SHP77 treated with DMSO at 0.1 percent for 48 hours (cell line): Measurements from ENCODE around the gene PRR15L.
"Not testable (repeated sequence)": the region's sequence is repeated elsewhere in the genome, so short reads cannot be mapped to it uniquely, and the experiment has no call there.

Experiments used
- DNase-seq: peaks from one replicate; lab custom pipeline; 2025; lab: John Stamatoyannopoulos, UW

The PRR15L gene

GRCh38 chr17:47935468-47935867, 22.2 kb downstream of the PRR15L start:
- not testable (repeated sequence) for DNase-seq

DNA sequence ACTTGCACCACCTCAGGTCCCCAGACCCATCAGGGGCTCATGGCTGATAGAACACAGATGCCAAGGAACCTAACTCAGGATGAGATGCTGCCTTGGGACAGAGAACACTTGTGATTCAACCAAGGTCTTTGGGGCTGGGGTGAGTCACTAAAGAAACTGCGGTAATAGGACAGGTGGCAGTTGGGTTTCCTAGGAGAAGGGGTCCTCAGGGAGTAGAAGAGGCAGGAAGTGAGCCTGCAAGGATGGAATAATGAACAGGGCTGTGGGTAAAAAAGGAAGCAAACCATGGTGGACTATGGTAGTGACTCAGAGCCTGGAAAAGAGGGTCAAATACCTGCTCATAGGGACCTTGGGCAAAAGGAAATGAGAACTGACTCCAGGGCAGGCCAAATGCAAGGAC, 22.8 kb downstream of the PRR15L start:
- DNase-seq = no peak

DNA sequence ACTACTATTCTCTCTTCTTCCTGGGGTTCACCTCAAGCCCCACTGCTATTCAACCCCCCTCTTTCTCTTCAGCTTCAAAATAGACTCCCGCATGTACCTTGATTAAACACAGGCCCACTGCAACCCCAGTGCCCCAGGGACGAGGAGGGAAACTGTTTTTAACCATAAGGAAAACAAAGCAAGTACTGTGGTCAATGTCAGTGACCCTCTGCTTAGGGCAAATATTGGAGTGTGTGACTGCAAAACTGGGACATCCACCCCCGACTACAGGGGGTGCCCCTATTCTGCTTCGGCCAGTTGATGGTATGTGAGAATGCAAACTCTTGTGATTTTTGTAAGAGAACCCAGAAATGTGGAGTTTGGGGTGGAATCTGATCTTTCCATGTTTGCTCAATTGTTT, 25.8 kb downstream of the PRR15L start:
- DNase-seq = no peak

- no peak for DNase-seq
Measured at GRCh38 chr17:47929218-47930000, 28.3 kb downstream of the PRR15L start.

GRCh38 chr17:47928415-47928814, 29.3 kb downstream of the PRR15L start:
- no peak for DNase-seq

- DNase-seq = no peak
Measured at GRCh38 chr17:47927821-47928400, 29.8 kb downstream of the PRR15L start.

DNA sequence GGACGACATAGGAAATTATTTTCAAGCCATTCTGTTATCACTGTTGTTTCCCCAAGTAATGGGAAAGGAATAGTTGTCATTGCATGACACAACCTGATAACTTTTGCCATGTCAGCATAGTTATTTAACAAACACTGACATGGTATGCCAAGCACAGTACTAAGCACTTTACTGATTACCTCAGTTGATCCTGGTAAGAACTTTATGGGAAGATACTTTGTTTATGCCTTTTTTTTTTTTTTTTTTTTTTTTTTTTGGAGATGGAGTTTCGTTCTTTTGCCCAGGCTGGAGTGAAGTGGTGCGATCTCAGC, 32.0 kb downstream of the PRR15L start:
- no peak for DNase-seq

DNA sequence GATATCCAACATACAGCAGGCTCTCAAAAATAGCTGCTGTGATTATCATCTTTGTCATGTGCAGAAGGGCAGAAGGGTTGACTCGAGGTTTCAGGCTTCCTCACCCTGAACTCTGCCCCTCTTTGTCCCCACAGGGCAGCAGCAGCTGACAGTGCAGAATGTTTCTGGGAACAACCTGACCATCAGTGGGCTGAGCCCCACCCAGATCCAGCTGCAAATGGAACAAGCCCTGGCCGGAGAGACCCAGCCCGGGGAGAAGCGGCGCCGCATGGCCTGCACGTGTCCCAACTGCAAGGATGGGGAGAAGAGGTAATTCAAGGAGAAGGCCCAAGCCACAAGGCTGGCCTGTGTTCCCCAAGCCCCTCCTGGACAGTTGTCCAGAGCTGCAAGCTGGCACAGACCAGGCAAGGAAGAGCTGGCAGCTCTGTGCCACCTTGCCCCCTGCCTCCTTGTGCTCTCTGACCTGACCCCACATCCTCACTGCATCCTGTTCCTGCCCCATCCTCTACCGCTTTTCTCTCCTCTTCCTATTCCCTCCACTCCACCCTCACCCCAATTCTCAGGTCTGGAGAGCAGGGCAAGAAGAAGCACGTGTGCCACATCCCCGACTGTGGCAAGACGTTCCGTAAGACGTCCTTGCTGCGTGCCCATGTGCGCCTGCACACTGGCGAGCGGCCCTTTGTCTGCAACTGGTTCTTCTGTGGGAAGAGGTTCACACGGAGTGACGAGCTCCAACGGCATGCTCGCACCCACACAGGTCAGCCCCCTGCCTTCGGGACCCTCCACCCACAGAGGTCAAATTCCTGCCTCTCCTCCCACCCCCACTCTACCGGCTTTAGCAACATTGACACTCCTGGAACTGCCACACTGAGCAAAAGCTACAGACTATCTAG, 32.7 kb downstream of the PRR15L start:
- DNase-seq = no peak

- DNase-seq = not testable (repeated sequence)
Measured at GRCh38 chr17:47919889-47920288, 37.8 kb downstream of the PRR15L start.

- no peak for DNase-seq
Measured at GRCh38 chr17:47918991-47919390, 38.7 kb downstream of the PRR15L start.

- DNase-seq = no peak
Measured at GRCh38 chr17:47918006-47918405, 39.7 kb downstream of the PRR15L start.

DNA sequence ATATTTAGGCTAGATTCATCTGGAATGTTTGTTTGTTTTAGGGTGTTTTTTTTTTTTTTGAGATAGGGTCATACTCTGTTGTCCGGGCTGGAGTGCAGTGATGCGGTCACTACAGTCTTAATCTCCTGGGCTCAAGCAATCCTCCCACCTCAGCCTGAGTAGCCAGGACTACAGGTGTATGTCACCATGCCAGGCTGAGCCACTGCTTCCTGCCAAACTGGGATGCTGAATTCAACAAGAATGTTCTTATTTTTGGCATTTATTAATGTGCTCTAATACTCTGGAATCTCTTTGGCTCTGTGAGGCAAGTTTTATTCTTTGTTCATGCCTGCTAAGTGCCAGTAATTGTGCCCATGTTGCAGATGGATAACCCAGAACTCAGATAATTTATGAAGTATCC, 40.1 kb downstream of the PRR15L start:
- DNase-seq = no peak

DNA sequence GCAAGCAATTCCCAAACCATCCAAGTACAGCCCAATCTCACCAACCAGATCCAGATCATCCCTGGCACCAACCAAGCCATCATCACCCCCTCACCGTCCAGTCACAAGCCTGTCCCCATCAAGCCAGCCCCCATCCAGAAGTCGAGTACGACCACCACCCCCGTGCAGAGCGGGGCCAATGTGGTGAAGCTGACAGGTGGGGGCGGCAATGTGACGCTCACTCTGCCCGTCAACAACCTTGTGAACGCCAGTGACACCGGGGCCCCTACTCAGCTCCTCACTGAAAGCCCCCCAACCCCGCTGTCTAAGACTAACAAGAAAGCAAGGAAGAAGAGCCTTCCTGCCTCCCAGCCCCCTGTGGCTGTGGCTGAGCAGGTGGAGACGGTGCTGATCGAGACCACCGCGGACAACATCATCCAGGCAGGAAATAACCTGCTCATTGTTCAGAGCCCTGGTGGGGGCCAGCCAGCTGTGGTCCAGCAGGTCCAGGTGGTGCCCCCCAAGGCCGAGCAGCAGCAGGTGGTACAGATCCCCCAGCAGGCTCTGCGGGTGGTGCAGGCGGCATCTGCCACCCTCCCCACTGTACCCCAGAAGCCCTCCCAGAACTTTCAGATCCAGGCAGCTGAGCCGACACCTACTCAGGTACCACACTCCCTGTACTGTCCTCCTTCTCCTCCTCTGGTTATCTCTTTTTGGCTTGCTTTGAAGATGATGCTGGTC, 41.0 kb downstream of the PRR15L start:
- no peak for DNase-seq

DNA sequence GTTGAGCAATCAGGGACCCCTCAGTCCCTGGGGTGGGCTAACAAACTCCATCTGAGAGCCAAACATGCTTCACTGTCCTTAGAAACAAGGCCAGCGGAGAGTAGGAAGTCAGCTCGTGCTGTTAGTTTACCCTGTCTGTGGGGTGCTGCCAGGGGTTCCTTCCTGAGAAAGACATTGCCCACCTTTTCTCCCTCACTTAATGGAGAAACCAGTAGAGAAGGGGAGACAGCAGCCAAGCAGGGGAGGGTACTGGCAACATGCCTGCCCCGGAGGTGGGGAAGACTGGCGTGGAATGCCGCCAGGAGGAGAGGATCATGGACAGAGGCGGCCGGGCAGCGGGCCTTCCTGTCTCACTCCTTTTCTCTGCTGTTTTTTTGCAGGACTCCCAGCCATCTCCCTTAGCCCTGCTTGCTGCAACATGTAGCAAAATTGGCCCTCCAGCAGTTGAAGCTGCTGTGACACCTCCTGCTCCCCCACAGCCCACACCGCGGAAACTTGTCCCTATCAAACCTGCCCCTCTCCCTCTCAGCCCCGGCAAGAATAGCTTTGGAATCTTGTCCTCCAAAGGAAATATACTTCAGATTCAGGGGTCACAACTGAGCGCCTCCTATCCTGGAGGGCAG, 41.8 kb downstream of the PRR15L start:
- no peak for DNase-seq

GRCh38 chr17:47914306-47914948, 43.3 kb downstream of the PRR15L start:
- no peak for DNase-seq

DNA sequence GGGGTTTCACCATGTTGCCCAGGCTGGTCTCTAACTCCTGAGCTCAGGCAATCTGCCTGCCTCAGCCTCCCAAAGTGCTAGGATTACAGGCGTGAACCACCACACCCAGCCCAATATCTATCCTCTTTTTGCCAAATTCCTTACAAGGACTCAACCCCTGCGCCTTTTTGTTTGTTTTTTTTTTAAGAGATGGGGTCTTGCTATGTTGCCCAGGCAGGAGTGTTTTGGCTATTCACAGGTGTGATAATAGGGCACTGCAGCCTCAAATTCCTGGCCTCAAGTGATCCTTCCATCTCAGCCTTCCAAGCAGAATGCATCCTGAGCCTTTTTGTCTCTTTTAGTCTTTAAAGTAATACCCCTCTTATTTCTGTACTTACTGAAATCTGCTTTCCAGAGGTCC, 44.6 kb downstream of the PRR15L start:
- no peak for DNase-seq

DNA sequence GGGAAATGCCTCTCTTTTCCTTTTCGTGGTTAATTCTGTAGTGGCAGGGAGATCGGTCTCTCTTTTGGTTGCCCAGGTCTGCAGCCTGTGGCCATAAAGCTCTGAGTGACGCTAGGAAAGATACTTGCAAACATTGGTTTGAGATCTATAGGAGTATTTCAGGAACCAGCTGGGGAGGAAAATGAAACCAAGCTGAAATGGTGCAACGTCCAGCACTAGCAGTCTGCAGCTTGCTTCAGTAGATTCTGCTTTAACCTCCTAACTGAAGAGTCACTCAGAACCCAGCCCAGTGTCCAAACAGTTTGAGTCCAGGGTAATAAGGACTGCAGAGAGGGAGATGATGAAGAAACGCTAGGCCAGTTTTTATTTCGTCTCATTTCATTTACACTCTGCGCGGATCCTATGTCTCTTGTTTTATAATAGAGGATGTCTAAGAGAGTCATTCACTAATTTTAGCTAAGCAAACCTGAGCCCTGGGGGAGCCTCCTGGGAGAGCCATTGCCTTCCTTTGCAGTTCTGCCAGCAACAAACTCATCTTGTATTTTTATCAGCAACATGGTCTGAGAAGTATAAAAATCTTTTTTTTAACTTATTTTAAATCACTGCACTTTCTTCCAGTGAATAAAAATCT, 49.6 kb downstream of the PRR15L start:
- no peak for DNase-seq

DNA sequence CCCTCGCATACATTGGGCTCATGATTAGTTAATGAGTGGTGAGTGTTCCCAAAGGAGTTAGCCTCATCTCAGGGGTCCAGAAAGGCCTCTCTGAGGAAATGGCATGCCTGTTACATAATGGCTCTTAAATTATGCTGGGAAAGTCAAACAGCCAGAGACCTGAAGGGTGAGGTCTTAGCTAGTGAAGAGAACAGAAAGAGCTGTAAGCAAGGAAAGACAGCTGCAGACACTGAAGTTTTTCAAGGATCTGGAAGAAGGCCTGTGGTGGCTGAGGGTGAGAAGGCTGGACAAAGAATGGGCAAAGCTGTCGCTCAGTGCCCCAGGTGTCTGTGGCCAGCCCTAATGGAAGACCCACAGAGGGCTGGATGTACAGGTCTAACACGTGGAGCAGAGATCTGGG, 51.2 kb downstream of the PRR15L start:
- no peak for DNase-seq

GRCh38 chr17:47905221-47905733, 52.4 kb downstream of the PRR15L start:
- no peak for DNase-seq

DNA sequence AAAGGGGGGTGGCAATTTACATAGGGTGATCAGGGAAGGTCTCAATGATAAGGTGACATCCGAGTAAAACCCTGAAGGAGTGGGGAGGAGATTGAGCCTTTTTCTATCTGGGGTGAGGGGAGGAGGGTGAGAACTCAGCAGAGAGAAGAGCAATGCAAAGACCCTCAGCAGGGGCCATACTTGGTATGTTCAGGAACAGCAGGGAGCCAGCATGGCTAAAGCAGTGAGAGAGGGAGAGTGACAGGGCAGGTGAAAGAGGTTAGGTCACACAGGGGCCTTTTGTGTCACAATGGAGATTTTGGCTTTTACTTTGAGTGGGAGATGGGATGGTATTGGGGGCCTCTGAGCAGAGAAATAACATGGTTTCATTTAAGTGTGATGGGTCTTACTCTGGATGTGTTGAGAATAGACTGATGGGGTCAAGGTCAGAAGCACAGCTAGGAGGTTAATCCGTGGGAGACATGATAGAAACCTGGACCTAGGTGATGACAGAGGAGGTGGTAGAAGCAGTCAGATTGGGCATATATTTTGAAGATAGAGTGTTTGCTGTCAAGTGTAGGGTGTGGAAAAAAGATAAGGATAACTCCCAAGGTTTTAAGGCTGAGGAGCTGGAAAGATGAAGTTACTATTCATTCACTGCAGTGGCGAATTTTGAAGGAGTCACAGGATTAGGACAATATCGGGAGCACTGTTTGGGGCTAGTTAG, 55.5 kb downstream of the PRR15L start:
- DNase-seq = no peak
